ENCODE data around the gene HIRA. TPM values are rescaled to one million over a fixed set of nuclear protein-coding genes. Genes with fewer than 3 reads are reported as not detected.

The HIRA gene
- total RNA-seq, 4 donors from 2014 or later, result 18.3 to 29.3 (median 20.3) TPM

- 87% methylated on average over 14 of the region's 14 CpGs; no CpG with 5 or more reads in 1 of the 2 donors for WGBS, 2 donors (ENCODE audit: low coverage in 1 of 2)
- Histone ChIP-seq H3K4me1 (no peaks in the 10 kb centered on the region), H3K27ac (peak overlapping the region in 2 of 4 donors; percentile 29), H3K4me3 (no peak overlapping the region), H3K9me3 (no peaks in the 10 kb centered on the region), H3K27me3 (no peaks in the 10 kb centered on the region), H3K36me3 (peaks cover 0 to 68% (median 22%) of the 10 kb centered on the region in 4 donors)
- DNase-seq, result no peak
- intact Hi-C loops (cut with DNase I; ENCODE audit: low total_unique reads) (no loop called here), in situ Hi-C loops (cut with MboI; ENCODE audit: low pct_ligation_motif_present in 1 of 4, low pct_unique_long_range_greater_than_20kb in 1 of 4, low sequenced_read_pairs in 3 of 4) (no loop called here)
- TF ChIP-seq, protein P1, sequence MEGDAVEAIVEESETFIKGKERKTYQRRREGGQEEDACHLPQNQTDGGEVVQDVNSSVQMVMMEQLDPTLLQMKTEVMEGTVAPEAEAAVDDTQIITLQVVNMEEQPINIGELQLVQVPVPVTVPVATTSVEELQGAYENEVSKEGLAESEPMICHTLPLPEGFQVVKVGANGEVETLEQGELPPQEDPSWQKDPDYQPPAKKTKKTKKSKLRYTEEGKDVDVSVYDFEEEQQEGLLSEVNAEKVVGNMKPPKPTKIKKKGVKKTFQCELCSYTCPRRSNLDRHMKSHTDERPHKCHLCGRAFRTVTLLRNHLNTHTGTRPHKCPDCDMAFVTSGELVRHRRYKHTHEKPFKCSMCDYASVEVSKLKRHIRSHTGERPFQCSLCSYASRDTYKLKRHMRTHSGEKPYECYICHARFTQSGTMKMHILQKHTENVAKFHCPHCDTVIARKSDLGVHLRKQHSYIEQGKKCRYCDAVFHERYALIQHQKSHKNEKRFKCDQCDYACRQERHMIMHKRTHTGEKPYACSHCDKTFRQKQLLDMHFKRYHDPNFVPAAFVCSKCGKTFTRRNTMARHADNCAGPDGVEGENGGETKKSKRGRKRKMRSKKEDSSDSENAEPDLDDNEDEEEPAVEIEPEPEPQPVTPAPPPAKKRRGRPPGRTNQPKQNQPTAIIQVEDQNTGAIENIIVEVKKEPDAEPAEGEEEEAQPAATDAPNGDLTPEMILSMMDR (IDR thresholded peaks at IDR 0.05), result no peak
- TF ChIP-seq EP300 (IDR thresholded peaks at IDR 0.05; ENCODE audit: low read depth), result no peak
- no peak for TF ChIP-seq POLR2A (IDR thresholded peaks at IDR 0.05)
- TF ChIP-seq POLR2AphosphoS5 (IDR thresholded peaks at IDR 0.05), result no peak
Observed at GRCh38 chr22:19357270-19358105, 74.0 kb downstream of the HIRA start.

GRCh38 chr22:19356708-19357269 lies 74.7 kb downstream of the HIRA start:
- H3K4me3 ChIP-seq, result no peak overlapping the region
- peak overlapping the region in 1 of 4 donors; percentile 29 for H3K27ac ChIP-seq
- peaks cover 0 to 63% (median 23%) of the 10 kb centered on the region in 4 donors for H3K36me3 ChIP-seq
- TF ChIP-seq POLR2A (IDR thresholded peaks at IDR 0.05) (no peak), POLR2AphosphoS5 (IDR thresholded peaks at IDR 0.05) (no peak), EP300 (IDR thresholded peaks at IDR 0.05; ENCODE audit: low read depth) (no peak)
- TF ChIP-seq, protein P1 (IDR thresholded peaks at IDR 0.05), result no peak
- WGBS, 2 donors (ENCODE audit: low coverage in 1 of 2), result 98% methylated on average over 8 of the region's 8 CpGs; no CpG with 5 or more reads in 1 of the 2 donors
- in situ Hi-C loops (cut with MboI; ENCODE audit: low pct_ligation_motif_present in 1 of 4, low pct_unique_long_range_greater_than_20kb in 1 of 4, low sequenced_read_pairs in 3 of 4), result no loop called here
- no peak for DNase-seq
- H3K27me3 ChIP-seq, result no peaks in the 10 kb centered on the region
- intact Hi-C loops (cut with DNase I; ENCODE audit: low total_unique reads), result no loop called here
- no peaks in the 10 kb centered on the region for H3K9me3 ChIP-seq
- no peaks in the 10 kb centered on the region for H3K4me1 ChIP-seq

GRCh38 chr22:19355413-19356157 lies 75.9 kb downstream of the HIRA start:
- no peak for DNase-seq
- Histone ChIP-seq H3K27ac (no peak overlapping the region), H3K36me3 (peaks cover 0 to 64% (median 21%) of the 10 kb centered on the region in 4 donors), H3K27me3 (no peaks in the 10 kb centered on the region), H3K4me3 (no peak overlapping the region), H3K4me1 (no peaks in the 10 kb centered on the region), H3K9me3 (no peaks in the 10 kb centered on the region)
- WGBS, 2 donors (ENCODE audit: low coverage in 1 of 2), result 100% methylated on average over 7 of the region's 7 CpGs; no CpG with 5 or more reads in 1 of the 2 donors
- no peak for TF ChIP-seq POLR2AphosphoS5 (IDR thresholded peaks at IDR 0.05)
- no peak for TF ChIP-seq EP300 (IDR thresholded peaks at IDR 0.05; ENCODE audit: low read depth)
- TF ChIP-seq, protein P1 (IDR thresholded peaks at IDR 0.05), result no peak
- no peak for TF ChIP-seq POLR2A (IDR thresholded peaks at IDR 0.05)
- in situ Hi-C loops (cut with MboI; ENCODE audit: low pct_ligation_motif_present in 1 of 4, low pct_unique_long_range_greater_than_20kb in 1 of 4, low sequenced_read_pairs in 3 of 4) (no loop called here), intact Hi-C loops (cut with DNase I; ENCODE audit: low total_unique reads) (no loop called here)

DNA sequence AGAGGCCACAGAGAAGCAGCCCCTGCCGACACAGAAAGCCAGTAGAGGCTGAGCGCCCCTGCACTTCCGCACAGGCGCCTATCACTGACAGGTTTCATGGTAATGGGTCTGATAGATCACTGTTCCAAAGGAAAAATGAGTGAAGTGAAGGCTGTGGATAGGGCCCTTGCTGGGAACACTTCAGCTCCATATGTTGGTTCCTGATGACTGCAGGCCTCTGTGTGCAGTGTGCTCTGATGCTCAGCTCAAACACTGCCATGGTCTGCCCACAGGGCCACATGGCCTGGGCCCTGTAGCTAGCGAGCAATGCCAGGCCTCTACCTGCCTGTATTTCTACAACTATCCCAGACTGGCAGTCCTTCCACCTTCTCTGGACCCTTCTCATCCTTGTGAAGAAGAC lies 77.3 kb downstream of the HIRA start:
- in situ Hi-C loops (cut with MboI; ENCODE audit: low pct_ligation_motif_present in 1 of 4, low pct_unique_long_range_greater_than_20kb in 1 of 4, low sequenced_read_pairs in 3 of 4), result no loop called here
- Histone ChIP-seq H3K27me3 (no peaks in the 10 kb centered on the region), H3K4me3 (no peak overlapping the region), H3K9me3 (no peaks in the 10 kb centered on the region), H3K36me3 (peaks cover 0 to 52% (median 24%) of the 10 kb centered on the region in 4 donors), H3K4me1 (no peaks in the 10 kb centered on the region), H3K27ac (no peak overlapping the region)
- TF ChIP-seq, protein P1 (IDR thresholded peaks at IDR 0.05), result no peak
- no peak for TF ChIP-seq POLR2AphosphoS5 (IDR thresholded peaks at IDR 0.05)
- TF ChIP-seq EP300 (IDR thresholded peaks at IDR 0.05; ENCODE audit: low read depth), result no peak
- no peak for TF ChIP-seq POLR2A (IDR thresholded peaks at IDR 0.05)
- intact Hi-C loops (cut with DNase I; ENCODE audit: low total_unique reads), result no loop called here
- 91% methylated on average over 5 of the region's 5 CpGs; no CpG with 5 or more reads in 1 of the 2 donors for WGBS, 2 donors (ENCODE audit: low coverage in 1 of 2)
- no peak for DNase-seq

Measured in transverse colon (tissue), 4 donors.